Measurements from ENCODE around the gene RPL18.

RPL18 gene

DNA sequence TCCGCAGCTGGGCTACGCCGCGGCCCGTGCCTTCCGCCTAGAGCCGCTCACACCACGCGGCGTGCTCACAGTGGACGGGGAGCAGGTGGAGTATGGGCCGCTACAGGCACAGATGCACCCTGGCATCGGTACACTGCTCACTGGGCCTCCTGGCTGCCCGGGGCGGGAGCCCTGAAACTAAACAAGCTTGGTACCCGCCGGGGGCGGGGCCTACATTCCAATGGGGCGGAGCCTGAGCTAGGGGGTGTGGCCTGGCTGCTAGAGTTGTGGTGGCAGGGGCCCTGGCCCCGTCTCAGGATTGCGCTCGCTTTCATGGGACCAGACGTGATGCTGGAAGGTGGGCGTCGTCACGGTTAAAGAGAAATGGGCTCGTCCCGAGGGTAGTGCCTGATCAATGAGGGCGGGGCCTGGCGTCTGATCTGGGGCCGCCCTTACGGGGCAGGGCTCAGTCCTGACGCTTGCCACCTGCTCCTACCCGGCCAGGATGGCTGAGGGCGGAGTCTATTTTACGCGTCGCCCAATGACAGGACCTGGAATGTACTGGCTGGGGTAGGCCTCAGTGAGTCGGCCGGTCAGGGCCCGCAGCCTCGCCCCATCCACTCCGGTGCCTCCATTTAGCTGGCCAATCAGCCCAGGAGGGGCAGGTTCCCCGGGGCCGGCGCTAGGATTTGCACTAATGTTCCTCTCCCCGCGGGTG is 10.8 kb upstream of the RPL18 start:
- DNase-seq: peak in 4 of 14 donors; percentile 40 to 69 (median 54)

DNA sequence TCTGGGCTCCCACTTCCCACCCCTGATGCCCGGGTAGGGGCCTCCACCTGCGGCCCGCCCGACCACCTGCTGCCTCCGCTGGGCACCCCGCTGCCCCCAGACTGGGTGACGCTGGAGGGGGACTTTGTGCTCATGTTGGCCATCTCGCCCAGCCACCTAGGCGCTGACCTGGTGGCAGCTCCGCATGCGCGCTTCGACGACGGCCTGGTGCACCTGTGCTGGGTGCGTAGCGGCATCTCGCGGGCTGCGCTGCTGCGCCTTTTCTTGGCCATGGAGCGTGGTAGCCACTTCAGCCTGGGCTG is 10.3 kb upstream of the RPL18 start:
- DNase-seq: no peak

DNA sequence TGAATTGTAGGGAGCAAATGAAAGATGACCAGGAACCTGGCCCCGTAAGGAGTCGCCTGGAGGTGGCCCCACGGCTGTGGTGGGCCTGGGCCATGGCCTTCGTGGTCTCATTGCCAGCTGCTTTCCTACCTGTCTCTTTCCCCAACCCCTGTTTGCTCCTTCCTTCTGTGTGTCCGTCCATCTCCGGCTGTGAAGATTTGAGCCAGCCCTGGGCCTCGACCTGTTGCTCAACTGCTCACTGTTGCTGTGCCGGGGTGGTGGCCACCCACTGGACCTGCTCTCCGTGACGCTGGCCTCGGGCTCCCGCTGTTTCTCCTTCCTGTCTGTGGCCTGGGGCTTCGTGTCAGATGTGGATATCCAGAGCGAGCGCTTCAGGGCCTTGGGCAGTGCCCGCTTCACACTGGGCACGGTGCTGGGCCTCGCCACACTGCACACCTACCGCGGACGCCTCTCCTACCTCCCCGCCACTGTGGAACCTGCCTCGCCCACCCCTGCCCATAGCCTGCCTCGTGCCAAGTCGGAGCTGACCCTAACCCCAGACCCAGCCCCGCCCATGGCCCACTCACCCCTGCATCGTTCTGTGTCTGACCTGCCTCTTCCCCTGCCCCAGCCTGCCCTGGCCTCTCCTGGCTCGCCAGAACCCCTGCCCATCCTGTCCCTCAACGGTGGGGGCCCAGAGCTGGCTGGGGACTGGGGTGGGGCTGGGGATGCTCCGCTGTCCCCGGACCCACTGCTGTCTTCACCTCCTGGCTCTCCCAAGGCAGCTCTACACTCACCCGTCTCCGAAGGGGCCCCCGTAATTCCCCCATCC is 9.7 kb upstream of the RPL18 start:
- DNase-seq: no peak

DNA sequence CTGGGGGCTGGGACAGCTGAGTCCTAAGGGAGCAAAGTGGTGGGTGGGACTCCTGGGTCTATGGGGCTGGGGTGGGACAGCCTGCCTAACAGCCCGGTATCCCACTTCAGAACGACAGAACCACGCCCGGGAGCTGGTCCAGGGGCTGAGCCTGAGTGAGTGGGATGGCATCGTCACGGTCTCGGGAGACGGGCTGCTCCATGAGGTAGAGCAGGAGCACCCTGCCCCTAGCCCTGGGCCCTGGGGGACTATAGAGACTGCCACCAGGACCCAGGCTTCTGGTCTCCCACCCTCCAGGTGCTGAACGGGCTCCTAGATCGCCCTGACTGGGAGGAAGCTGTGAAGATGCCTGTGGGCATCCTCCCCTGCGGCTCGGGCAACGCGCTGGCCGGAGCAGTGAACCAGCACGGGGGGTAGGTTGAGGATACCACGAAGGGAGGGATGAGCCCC is 8.9 kb upstream of the RPL18 start:
- no peak for DNase-seq

DNA sequence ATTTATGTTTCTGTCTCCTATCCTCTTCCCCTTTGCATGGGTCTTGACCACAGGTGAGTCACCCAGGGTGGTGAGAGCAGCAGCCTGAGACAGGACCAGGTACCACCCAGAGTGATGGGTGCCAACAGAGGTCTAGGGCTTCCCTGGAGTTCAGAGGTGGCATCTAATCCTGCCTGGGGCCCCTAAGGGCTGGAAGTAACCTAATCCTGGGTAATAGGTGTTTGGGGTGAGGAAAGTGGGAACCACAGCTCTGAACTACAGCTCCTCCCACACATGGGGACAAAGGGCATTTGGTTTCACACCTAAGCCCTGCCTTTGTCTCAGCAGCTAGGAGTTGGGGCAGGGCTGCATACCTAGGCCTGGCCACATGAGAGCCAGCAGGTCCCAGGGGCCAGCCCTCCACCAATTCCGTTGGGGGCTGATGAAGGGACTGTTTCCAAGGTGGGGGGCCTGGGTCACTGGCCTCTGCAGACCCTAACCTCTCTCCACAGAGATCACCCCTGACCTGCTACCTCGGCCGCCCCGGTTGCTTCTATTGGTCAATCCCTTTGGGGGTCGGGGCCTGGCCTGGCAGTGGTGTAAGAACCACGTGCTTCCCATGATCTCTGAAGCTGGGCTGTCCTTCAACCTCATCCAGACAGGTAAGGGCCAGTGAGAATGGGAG is 8.4 kb upstream of the RPL18 start:
- DNase-seq: no peak

DNA sequence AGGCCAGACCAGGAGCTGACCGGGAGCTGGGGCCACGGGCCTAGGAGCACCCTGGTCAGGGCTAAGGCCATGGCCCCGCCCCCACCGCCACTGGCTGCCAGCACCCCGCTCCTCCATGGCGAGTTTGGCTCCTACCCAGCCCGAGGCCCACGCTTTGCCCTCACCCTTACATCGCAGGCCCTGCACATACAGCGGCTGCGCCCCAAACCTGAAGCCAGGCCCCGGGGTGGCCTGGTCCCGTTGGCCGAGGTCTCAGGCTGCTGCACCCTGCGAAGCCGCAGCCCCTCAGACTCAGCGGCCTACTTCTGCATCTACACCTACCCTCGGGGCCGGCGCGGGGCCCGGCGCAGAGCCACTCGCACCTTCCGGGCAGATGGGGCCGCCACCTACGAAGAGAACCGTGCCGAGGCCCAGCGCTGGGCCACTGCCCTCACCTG is 6.9 kb upstream of the RPL18 start:
- no peak for DNase-seq

DNA sequence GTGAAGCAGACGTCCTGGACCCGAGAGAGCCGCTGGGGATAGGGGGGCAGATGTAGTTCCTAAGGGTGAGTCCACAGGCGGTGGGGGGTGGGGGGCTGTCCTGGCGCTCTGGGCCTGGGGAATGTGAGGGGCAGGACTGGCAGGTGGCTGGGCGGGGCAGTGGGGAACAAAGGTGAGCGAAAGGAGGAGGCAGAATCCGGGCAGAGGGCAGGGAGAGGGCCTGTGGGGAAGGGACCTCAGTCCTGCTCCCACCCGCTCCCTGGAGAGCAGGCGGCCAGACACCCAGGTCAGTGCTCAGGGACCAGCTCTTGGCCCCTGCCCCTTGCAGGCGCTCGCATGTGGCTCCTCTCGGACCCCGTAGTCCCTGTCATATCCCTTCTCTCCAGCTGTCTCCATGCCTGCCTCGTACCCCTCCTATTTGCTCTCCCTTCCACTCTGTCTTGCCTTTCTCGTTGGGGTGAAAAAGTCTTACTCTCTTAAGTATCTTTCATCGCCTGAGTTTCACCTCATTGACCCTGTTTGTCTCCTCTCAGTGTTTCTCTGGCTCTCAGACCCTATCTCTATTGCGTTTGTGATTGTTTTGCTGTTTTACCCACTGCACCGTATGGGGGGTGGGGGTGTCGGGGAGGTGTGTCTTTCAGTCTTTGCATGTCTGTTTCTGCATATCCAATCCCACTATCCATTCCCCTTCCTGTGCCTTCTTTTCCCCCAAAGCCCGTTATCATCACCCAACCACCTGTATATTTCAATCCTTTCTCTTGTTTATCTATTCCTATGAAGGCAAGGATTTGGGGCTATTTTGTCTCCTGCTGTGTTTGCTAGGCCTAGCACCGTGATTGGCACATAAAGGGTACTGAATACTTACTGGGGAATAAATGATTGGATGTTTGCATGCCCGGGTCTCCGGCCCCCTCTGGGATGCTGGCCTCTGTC is 6.1 kb upstream of the RPL18 start:
- DNase-seq: no peak

DNA sequence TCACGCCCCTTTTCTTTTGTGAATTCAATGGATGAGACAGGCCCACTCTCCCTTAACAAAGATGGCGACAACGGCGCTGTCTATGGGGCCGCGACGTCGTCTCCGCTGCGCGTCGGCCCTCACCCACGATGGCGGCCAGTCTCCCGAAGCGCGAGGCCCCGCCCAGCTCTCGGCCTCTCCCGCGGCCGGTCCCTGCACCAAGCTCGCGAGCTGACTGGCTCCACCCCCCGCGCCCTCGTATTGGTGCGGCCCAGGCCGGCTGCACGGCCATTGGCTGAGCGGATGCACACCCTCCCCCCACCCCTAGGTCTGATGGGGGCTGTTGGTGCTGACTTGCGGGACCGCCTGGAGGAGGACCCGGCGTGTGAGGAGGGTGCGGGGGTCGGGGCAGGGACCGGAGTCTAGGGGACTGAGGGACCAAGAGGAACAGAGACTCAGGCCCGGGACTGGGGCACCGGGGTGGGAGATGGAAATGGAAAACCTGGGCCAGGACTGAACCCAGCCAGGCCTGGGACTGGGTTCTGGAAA is 5.2 kb upstream of the RPL18 start:
- DNase-seq: peak; percentile 61 to 99 (median 96)

DNA sequence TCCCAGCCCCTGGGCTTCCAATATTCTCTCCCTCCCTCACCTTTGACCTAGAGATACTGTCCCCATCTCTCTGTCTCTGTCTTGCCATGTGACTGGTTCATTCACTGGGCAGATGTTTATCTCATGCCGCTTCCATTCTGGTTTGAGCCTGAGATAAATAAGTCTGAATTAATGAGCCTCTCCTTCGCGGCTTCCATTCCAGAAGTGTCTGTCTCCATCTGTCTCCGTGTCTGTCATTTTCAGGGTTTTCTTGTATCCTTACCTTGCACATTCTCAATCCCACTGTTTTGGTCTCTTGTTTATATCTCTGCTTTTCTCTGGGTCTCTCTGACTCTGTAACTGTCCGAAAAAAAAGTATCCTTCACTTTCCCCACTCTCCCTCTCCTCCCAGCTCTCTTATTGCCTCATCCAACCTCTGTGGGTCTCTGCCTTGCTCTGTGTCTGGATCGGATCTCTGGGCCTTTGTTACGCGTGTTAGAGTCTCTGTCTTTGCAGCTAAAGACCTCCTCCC is 4.6 kb upstream of the RPL18 start:
- DNase-seq: peak in 1 of 14 donors; percentile 24

DNA sequence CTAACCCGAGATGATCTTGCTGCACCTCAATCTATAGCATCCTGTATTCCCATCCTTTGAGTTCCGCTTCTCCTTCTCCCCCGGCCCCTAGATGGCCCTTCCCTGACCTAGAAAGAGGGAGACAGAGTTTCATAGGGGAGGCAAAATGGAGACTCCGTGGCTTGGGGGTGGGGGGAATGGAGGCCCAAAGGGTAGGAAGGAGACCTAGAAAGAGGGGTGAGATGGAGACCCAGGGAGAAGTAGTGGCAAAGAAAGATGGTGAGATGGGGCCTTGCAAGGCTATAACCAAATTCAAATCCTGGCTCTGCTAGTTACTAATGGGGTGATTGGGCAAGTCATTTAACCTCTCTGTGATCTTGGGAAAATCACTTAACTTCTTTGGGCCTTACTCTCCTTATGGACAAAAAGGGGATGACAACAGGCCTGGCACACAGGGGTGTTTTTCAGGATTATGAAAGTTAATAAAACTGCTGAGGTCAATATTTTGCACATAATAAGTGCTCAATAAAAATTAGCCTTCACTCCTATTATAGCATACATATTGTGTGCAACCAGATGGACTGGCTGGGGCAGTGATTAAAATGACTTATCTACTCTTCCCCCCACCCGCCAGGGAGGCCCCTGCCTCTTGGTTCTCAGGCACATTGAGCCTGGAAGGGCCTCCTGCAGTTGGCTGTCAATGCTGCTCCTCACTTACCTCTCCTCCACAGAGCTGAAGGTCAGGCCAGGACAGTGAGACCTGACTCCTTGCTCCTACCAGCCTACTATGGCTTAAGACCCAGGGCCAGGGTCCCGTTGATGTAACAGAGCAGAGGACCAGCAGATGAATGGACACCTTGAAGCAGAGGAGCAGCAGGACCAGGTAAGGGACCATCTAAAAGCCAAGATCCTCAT is 961 bp upstream of the RPL18 start:
- DNase-seq: no peak

DNA sequence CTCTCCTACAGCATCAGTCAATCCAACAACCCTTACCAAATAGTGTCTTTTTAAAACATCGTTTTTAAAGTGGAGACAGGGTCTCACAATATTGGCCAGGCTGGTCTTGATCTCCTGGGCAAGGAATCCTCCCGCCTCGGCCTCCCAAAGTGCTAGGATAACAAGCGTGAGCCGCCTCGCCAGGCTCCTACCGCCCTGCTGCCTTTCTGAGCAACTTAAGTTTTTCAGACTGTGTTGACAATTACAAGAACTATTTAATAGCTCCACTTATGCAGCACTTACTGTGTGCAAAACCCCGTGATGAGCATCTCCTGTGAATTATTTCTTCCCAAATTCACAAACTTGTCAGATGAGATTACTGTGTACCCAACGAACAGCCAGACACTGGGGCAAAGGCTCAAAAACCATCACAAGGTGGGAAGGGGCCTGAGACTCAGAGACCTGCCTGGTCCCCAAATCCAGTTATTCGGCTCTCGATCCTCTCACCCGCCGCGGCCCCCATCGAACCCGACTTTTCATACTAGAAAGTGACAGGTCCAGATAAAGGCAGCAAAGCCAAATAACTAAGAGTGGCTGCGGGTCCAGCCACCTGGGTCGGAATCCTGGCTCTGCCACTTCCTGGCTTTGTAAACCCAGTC is 581 bp downstream of the RPL18 start:
- DNase-seq: no peak

DNA sequence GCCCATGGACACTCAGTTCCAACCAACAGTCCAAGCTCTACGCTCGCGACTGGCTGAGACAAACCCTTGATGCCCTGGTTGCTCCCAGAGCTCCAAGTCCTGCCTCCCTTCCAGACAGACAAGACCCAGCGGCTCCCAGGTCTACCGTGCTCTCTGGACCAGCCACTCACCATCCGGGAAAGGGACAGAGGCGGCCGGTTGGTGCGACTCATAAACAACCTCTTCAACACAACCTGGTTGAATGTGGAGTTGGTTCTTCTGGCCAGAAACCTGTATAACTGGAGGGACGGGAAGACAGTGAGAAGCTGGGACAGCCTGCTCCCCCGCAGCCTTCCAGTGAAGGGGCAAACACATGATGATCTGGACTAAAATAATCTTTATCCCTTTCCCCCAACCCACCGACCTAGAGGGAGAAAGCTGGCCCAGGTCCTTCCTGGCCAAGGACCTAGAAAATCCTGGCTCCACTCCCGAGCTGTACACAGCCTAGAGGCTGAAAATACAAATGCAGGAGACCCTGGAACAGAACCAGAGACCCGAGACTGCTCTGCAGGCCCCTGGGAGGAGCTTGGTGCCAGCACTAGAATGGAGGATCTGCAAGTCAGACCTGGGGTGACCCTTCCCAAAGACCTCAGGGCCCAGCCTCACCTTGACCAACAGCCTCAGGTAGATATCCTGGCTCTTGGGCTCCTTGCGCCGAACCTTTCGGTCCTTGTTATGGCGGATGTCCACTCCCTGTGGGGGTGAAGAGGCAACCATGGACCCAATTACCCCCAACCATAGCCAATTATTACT is 1.6 kb downstream of the RPL18 start:
- DNase-seq: peak in 1 of 14 donors; percentile 7

DNA sequence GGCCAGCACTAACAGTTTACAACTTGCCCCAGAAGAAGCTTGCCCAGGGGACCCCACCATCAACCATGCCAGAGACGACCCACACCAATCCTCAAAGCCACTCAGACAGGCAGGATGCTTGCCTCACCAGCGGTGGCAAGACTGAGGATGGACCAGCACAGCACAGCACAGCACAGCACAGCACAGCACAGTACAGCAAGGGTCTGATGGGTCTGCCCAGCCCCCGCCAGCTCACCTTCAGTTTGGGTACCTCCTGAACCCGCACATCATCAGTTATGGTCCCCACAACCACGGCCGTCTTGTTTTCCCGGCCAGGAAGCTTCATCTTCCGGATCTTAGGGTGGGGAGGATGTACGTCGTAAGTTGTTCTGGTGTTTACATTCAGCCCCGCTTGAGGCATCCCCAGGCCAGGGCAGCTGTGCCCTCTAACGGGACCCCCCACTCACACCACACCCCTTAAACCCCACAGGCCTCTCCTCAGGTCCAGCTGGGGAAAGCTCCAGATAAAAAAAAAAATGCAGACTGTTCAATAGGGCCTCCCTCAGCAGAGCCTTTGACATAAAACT is 2.4 kb downstream of the RPL18 start:
- no peak for DNase-seq

DNA sequence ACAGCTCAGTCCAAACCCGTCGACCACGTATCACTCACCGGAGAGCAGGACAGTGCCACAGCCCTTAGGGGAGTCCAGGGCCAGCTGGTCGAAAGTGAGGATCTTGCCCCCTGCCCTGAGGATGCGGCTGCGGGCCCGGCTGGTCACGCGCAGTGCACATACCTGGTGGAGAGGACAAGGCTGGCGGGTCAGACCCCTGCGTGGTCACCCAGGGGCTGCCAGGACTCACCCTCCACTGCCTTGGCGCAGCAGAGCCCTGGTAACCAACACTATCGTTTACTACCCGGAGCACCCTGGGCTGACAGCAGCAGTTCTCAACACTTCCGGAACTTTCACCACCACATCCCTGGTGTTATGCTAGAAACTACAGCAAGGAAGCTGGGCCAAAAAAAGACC is 2.9 kb downstream of the RPL18 start:
- no peak for DNase-seq

DNA sequence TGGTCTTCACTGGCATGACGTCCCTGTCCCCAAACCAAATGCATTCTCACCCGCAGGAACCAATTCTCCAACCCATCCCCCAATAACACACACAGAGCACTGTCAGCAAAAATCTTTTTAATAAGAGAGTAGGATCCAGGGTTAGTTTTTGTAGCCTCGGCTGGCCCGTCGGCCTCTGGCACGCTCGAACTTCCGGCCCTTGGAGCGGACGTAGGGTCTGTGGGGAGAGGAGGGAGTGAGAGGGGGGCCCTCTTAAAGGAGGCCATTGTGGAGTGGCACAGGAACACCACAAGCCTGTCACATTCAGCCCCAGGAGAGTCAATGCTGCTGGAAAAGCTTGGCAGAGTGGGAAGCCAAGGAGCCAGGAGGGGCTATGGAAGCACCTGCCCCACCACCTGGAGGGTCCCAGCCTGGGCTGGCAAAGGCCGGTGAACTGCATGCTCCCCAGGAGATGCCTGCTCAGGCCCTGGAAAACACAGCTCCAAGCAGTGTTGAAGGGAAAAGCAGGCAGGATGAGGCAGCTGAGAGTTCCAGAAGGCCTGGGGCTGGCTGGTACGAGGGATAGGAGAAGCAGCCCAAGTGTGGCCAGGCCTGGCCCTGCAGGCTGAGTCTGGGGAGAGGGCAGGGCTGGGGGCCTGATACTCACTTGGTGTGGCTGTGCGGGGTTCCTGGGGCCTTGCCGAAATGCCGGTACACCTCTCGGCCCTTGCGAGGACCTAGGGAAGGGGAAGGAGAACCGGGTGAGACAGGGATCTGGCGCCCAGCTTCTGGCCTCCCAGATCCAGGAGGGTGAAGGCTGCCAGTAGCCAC is 3.5 kb downstream of the RPL18 start:
- DNase-seq: no peak

DNA sequence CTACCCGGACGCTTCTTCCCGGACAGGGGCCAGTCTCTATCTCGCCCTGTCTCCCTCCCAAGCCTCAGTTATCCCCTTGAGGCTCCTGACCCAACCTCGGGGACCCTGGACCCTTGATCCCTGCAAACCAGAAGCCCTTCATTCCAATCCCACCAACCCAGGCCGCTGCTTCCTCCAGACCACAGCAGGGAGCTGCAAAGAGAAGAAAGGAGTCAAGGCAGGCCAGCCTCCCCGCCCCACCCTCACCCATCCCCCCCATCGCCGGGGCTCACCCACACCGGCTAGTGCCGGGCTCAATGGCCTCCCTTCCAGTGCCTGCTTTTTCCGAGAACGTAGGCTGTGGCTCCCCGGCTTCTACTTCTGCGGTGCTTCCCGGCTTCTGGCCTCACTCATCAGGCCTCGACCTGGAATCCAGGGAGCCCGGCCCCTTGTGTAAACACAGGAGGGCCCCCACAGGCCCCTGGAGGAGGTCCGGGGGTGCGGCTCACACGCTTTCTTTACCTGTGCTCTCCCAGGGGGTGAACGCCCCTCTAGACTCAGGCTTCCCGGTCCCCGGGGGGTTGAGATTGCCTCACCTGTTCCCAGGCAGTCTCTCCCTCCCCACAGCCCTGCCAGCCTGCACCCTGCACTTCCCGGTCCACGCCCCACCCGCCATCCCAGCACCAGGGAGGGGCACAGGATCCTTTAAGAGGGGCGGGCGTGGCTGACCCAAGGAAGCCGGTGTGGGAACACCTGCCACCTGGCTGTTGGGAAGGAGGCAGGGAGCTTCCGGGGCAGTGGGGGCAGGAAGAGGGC is 4.3 kb downstream of the RPL18 start, which contains the start of gene FAM83E:
FAM83E (minus strand) TSS at position 641 of the 795 bp plus-strand sequence. CDS start 1,704 bp downstream, outside the sequence.
- no peak for DNase-seq

DNA sequence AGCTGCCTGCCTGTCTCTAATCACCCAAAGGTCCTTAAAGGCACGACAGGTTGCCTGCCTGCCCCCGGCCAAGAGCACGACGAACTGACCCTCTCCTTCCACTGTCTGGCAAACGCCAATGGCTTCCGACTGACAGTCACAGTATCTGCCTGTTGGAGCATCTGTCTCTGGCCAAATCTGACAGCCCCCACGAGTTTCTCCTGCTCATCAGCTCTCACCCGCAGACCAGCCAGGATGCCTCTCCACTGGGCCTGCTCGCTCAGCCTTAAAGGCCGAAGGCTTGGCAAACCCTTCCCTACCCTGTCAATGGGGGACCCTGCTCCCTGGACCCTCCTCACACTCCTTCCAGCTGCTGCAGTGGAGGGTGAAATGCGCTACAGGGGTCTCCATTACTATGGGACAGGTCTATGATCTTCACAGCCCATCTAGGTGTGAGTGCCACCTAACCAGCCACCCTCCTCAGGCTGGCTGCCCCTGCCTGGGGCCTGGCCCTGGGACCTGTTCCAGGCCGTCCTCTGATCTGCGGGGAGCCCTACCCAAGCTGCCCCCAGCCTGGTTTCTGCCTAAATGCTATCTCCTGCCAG is 5.0 kb downstream of the RPL18 start:
- DNase-seq: peak in 1 of 14 donors; percentile 68
